GM12878 (cell line): ENCODE data around the gene YTHDF1. TPM values are rescaled to one million over a fixed set of nuclear protein-coding genes. Genes with fewer than 3 reads are reported as not detected.

Experiments used
- ATAC-seq: fragments of 200-7000 bp; cut with Tn5 transposase; 3 replicates; pipeline ENCODE4 v1.9.1; 2020; ENCODE audit warnings: mild to moderate bottlenecking, moderate library complexity
- BruUV-seq: library from RNA; stranded (reverse); fragments of 400-500 nt; replicated peaks from 2 replicates; lab custom pipeline; 2021; lab: Mats Ljungman, UMichigan
- CTCF ChIA-PET: fragments of 300-600 bp; sonication (Branson Sonifier 250); formaldehyde crosslinking; extraction: SDS; loops from one replicate; lab custom pipeline; 2021; ENCODE audit warnings: inconsistent platforms; lab: Yijun Ruan, JAX
- POLR2A ChIA-PET: fragments of 350-600 bp; formaldehyde crosslinking; extraction: SDS; loops from one replicate; lab custom pipeline; 2021; ENCODE audit warnings: inconsistent platforms; lab: Charles Lee
- RAD21 ChIA-PET: fragments of 300-600 bp; sonication (Branson Sonifier 250); formaldehyde crosslinking; loops from one replicate; lab custom pipeline; 2023; ENCODE audit warnings: antibody characterized with exemption; ENCODE audit not compliant: unreplicated experiment; lab: Charles Lee
- SMC1A ChIA-PET: fragments of 300-600 bp; sonication (Branson Sonifier 250); formaldehyde crosslinking; loops from one replicate; lab custom pipeline; 2023; ENCODE audit not compliant: unreplicated experiment, uncharacterized antibody; lab: Charles Lee
- DNase-seq: peaks from one replicate; pipeline ENCODE4 v3.0.0-alpha.2; 2011; ENCODE audit warnings: low read depth, low spot score
- FAIRE-seq: peaks from 3 replicates; lab custom pipeline; 2011; peaks lifted over from hg19 to GRCh38; lab: Jason Lieb, UNC
- H2AFZ ChIP-seq: 2 replicates; pipeline ENCODE4 v1.6.0; 2011; ENCODE audit warnings: low read depth, low read length, control low read depth; ENCODE audit not compliant: control insufficient read depth
- H3K27ac ChIP-seq: 2 replicates; pipeline ENCODE4 v1.5.1; 2011; ENCODE audit warnings: control low read depth; ENCODE audit not compliant: control insufficient read depth, insufficient read depth
- H3K27me3 ChIP-seq, 2 experiments: replicated peaks in 1 of 2; 2 replicates each; pipeline versions ENCODE4 v1.6.0 to v1.6.1; 2011; ENCODE audit warnings: low read length in 1 of 2; ENCODE audit not compliant: control insufficient read depth in 2 of 2, insufficient read depth in 2 of 2
- H3K36me3 ChIP-seq, 2 experiments: 2 replicates each; pipeline ENCODE4 v1.5.1; 2011; ENCODE audit warnings: low read length in 1 of 2; ENCODE audit not compliant: control insufficient read depth in 2 of 2, insufficient read depth in 2 of 2
- H3K4me1 ChIP-seq: 2 replicates; pipeline ENCODE4 v1.6.1; 2011; ENCODE audit warnings: mild to moderate bottlenecking, low read length, moderate library complexity, mixed read lengths; ENCODE audit not compliant: control insufficient read depth, insufficient read depth
- H3K4me2 ChIP-seq: 2 replicates; pipeline ENCODE4 v1.6.0; 2011; ENCODE audit warnings: control low read depth; ENCODE audit not compliant: control insufficient read depth, insufficient read depth
- H3K4me3 ChIP-seq: fragments of 200-600 bp; sonication (generic); 2 replicates; pipeline ENCODE4 v1.5.1; 2016
- H3K79me2 ChIP-seq: 2 replicates; pipeline ENCODE4 v1.6.0; 2011; ENCODE audit warnings: low read length; ENCODE audit not compliant: control insufficient read depth, insufficient read depth
- H3K9ac ChIP-seq: 2 replicates; pipeline ENCODE4 v1.8.0; 2011; ENCODE audit warnings: low read length, control low read depth, mixed read lengths; ENCODE audit not compliant: control insufficient read depth, insufficient read depth
- H3K9me3 ChIP-seq: replicated peaks from 3 replicates; pipeline ENCODE4 v1.5.1; 2011; ENCODE audit warnings: mild to moderate bottlenecking, low read length; ENCODE audit not compliant: control insufficient read depth, insufficient read depth
- H4K20me1 ChIP-seq: 2 replicates; pipeline ENCODE4 v1.6.0; 2011; ENCODE audit not compliant: control insufficient read depth, insufficient read depth
- ATF2 ChIP-seq: IDR thresholded peaks from 2 replicates; pipeline ENCODE4 v1.6.1; 2012; ENCODE audit warnings: low read length, inconsistent platforms
- BCLAF1 ChIP-seq: fragments of 450-650 bp; IDR thresholded peaks from 2 replicates; pipeline ENCODE4 v1.6.1; 2017; ENCODE audit warnings: antibody characterized with exemption, mild to moderate bottlenecking, moderate library complexity
- CREB1 ChIP-seq: IDR thresholded peaks from 2 replicates; pipeline ENCODE4 v1.6.1; 2012; ENCODE audit warnings: low read depth, mild to moderate bottlenecking, inconsistent platforms
- ELK1 ChIP-seq: IDR thresholded peaks from 2 replicates; pipeline ENCODE4 v1.6.1; 2012; ENCODE audit warnings: low read depth, low read length, improper control_type of control experiment
- FOXK2 ChIP-seq: fragments of 450-650 bp; IDR thresholded peaks from 2 replicates; pipeline ENCODE4 v1.6.1; 2017; ENCODE audit warnings: mild to moderate bottlenecking, moderate library complexity
- NFYA ChIP-seq: IDR thresholded peaks from 2 replicates; pipeline ENCODE4 v1.6.1; 2011; ENCODE audit warnings: low read depth, mild to moderate bottlenecking, low read length, improper control_type of control experiment, borderline replicate concordance
- NR2F1 ChIP-seq: fragments of 450-650 bp; conservative IDR thresholded peaks from 2 replicates; pipeline ENCODE4 v1.6.1; 2017; ENCODE audit warnings: mild to moderate bottlenecking
- RFX5 ChIP-seq: IDR thresholded peaks from 2 replicates; pipeline ENCODE4 v1.6.1; 2011; ENCODE audit warnings: low read depth, low read length, improper control_type of control experiment
- TBL1XR1 ChIP-seq: IDR thresholded peaks from 2 replicates; pipeline ENCODE4 v1.6.1; 2012; ENCODE audit warnings: low read depth, low read length, improper control_type of control experiment
- ZBTB4 ChIP-seq: fragments of 450-650 bp; formaldehyde crosslinking; IDR thresholded peaks from 2 replicates; pipeline ENCODE4 v1.4.0; 2022; ENCODE audit warnings: mild to moderate bottlenecking, moderate library complexity
- ZBTB40 ChIP-seq: fragments of 450-650 bp; IDR thresholded peaks from 2 replicates; pipeline ENCODE4 v1.6.1; 2016; ENCODE audit warnings: mild to moderate bottlenecking, moderate library complexity, borderline replicate concordance
- ZNF622 ChIP-seq: fragments of 450-650 bp; IDR thresholded peaks from 2 replicates; pipeline ENCODE4 v1.6.1; 2017; ENCODE audit warnings: mild to moderate bottlenecking, inconsistent platforms
- WGBS: methylation state at CpG from one replicate; pipeline ENCODE4 v1.1.6; 2016; ENCODE audit warnings: low lambda C conversion rate; ENCODE audit not compliant: insufficient replicate concordance, insufficient coverage; ENCODE audit errors: missing lambda C conversion rate; 5-methylcytosine and 5-hydroxymethylcytosine counted together
- in situ Hi-C: fragments of 300-500 bp; cut with MboI; formaldehyde crosslinking; loops from 9 replicates; pipeline ENCODE4 v1.14.3; 2018; ENCODE audit warnings: mixed read lengths
- intact Hi-C: fragments of 100-400 bp; cut with micrococcal nuclease; formaldehyde crosslinking; loops from one replicate; pipeline ENCODE4 v1.14.2; 2022; ENCODE audit not compliant: unreplicated experiment
- polyA plus RNA-seq, 11 experiments: library from polyadenylated mRNA; depleted of rRNA in 4 of 11; unstranded in 6 of 11; stranded (reverse) in 5 of 11; fragments of >200 nt; fragmentation: Nextera tagmentation in 4 of 11; fragmentation: Illumina TruSeq in 1 of 11; extraction: Ambion mirVana in 4 of 11; extraction: Trizol in 1 of 11; gene quantifications; 1 replicate in 1 of 11; 2 replicates in 10 of 11; pipeline versions ENCODE4 v1.2.1 to v1.2.3, GENCODE V29; 2011 to 2016; ENCODE audit warnings: inconsistent platforms in 2 of 11, missing spikeins in 2 of 11, low read depth in 1 of 11
- total RNA-seq, 4 experiments: library from RNA; depleted of rRNA in 3 of 4; stranded (reverse); fragments of >200 nt in 3 of 4; fragmentation: Illumina TruSeq in 1 of 4; extraction: Trizol in 1 of 4; gene quantifications; 2 replicates each; pipeline versions ENCODE4 v1.2.1 to v1.2.3, GENCODE V29; 2013 to 2021

YTHDF1 gene
- total and polyA plus RNA-seq, 10 of the 15 experiments (the other 5 are each of a cell fraction or from before 2014, with no cell fraction given), result 4.6 to 37.8 (median 20.5) TPM

GRCh38 chr20:63244468-63244867, 28.5 kb upstream of the YTHDF1 start:
- CTCF ChIA-PET, result no interaction called here
- TF ChIP-seq RFX5 (no peak), ZBTB40 (no peak), ELK1 (no peak), CREB1 (no peak), BCLAF1 (no peak), NFYA (no peak), NR2F1 (no peak), ATF2 (no peak), TBL1XR1 (no peak), ZBTB4 (CRISPR knock-in tag) (no peak), ZNF622 (no peak), FOXK2 (no peak)

More at GRCh38 chr20:63244468-63244867, 28.5 kb upstream of the YTHDF1 start:
- no peak overlapping the region for H3K27ac ChIP-seq
- H2AFZ ChIP-seq, result no peak overlapping the region
- ChIA-PET RAD21 (no interaction called here), POLR2A (no interaction called here), SMC1A (no interaction called here)
- H3K9ac ChIP-seq, result no peak overlapping the region
- H3K36me3 ChIP-seq, result no peaks in the 10 kb centered on the region
- no peak overlapping the region for H3K4me3 ChIP-seq
- in situ Hi-C loops, result no loop called here
- ATAC-seq (no peak), FAIRE-seq (no peak), DNase-seq (no peak)
- no TSS peak for BruUV-seq
- no peak overlapping the region for H3K4me2 ChIP-seq
- no peaks in the 10 kb centered on the region for H3K79me2 ChIP-seq
- H3K9me3 ChIP-seq, result no peaks in the 10 kb centered on the region
- no peaks in the 10 kb centered on the region for H3K4me1 ChIP-seq
- no peaks in the 10 kb centered on the region for H4K20me1 ChIP-seq
- intact Hi-C loops, result no loop called here
- peaks cover 0 to 2% of the 10 kb centered on the region in 2 experiments; a peak in 2 of 4 replicates for H3K27me3 ChIP-seq
- 43% methylated on average over 9 of the region's 10 CpGs for WGBS
